ENCODE data around the gene ANAPC2.
A peak's percentile ranks its signal among the peaks of the same experiment; 100 is the strongest.

Gene ANAPC2

DNA sequence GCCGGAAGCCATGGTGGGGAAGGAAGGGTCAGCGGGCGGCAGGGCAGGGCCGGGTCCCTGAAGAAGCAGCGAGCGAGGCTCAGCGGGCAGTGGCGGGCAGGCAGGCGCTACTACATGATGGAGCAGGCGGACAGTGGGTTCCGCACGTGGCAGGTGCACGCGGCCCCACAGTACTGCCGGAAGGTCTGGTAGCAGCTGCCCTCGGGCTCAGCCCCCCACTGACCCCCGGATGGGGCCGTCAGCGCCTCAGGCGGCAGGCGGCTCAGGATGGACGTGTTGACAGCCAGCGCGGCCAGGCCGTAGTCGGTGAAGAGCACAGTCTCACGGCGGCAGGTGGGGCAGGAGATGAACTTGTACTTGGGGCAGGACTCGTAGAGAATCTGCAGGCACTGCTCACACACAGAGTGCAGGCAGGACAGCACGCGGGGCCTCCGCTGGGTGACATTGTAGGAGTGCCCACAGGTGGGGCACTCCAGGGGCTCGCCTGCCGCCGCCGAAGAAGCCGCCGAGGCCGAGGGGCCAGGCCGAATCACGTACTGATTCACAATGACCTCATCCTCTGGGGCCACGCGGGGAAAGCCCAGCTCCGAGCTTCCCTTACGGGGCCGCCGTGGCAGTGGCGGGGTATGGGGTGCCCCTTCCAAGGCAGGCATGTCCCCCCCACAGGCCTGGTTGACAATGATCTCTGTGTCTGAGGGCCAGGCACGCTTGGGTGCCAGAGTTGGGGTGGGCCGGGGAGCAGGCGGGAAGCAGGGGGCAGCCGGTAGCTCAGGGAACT is 32.1 kb upstream of the ANAPC2 start:
- H3K4me3 ChIP-seq (ENCODE audit: low read depth, low read length) = no peak overlapping the region
- in situ Hi-C loops (cut with HindIII; ENCODE audit: low pct_ligation_motif_present, low sequenced_read_pairs) = no loop called here
- TF ChIP-seq, protein P1, sequence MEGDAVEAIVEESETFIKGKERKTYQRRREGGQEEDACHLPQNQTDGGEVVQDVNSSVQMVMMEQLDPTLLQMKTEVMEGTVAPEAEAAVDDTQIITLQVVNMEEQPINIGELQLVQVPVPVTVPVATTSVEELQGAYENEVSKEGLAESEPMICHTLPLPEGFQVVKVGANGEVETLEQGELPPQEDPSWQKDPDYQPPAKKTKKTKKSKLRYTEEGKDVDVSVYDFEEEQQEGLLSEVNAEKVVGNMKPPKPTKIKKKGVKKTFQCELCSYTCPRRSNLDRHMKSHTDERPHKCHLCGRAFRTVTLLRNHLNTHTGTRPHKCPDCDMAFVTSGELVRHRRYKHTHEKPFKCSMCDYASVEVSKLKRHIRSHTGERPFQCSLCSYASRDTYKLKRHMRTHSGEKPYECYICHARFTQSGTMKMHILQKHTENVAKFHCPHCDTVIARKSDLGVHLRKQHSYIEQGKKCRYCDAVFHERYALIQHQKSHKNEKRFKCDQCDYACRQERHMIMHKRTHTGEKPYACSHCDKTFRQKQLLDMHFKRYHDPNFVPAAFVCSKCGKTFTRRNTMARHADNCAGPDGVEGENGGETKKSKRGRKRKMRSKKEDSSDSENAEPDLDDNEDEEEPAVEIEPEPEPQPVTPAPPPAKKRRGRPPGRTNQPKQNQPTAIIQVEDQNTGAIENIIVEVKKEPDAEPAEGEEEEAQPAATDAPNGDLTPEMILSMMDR (IDR thresholded peaks at IDR 0.05; ENCODE audit: low read depth, low read length, missing control alignments) = no peak

GRCh38 chr9:137219757-137220316 is 31.5 kb upstream of the ANAPC2 start:
- H3K36me3 ChIP-seq (replicated peaks) = peaks cover 2% of the 10 kb centered on the region

More for the DNA sequence above, 32.1 kb upstream of the ANAPC2 start:
- Histone ChIP-seq H3K36me3 (replicated peaks) (peaks cover 2% of the 10 kb centered on the region), H3K27me3 (replicated peaks) (no peaks in the 10 kb centered on the region), H3K27ac (no peak overlapping the region)
- no peak for DNase-seq

GRCh38 chr9:137218754-137219271 is 30.5 kb upstream of the ANAPC2 start:
- peak; percentile 67 for DNase-seq
- Histone ChIP-seq H3K27ac (no peak overlapping the region), H3K27me3 (replicated peaks) (no peaks in the 10 kb centered on the region), H3K4me3 (ENCODE audit: low read depth, low read length) (no peak overlapping the region), H3K36me3 (replicated peaks) (peaks cover 2% of the 10 kb centered on the region)
- in situ Hi-C loops (cut with HindIII; ENCODE audit: low pct_ligation_motif_present, low sequenced_read_pairs) = no loop called here
- TF ChIP-seq, protein P1 (IDR thresholded peaks at IDR 0.05; ENCODE audit: low read depth, low read length, missing control alignments) = no peak

More at GRCh38 chr9:137219757-137220316, 31.5 kb upstream of the ANAPC2 start:
- in situ Hi-C loops (cut with HindIII; ENCODE audit: low pct_ligation_motif_present, low sequenced_read_pairs) = no loop called here
- no peaks in the 10 kb centered on the region for H3K27me3 ChIP-seq (replicated peaks)
- H3K4me3 ChIP-seq (ENCODE audit: low read depth, low read length) = no peak overlapping the region
- H3K27ac ChIP-seq = no peak overlapping the region
- TF ChIP-seq, protein P1 (IDR thresholded peaks at IDR 0.05; ENCODE audit: low read depth, low read length, missing control alignments) = no peak
- DNase-seq = no peak

GRCh38 chr9:137218212-137218753 is 29.9 kb upstream of the ANAPC2 start:
- Histone ChIP-seq H3K36me3 (replicated peaks) (peaks cover 2% of the 10 kb centered on the region), H3K27me3 (replicated peaks) (no peaks in the 10 kb centered on the region), H3K4me3 (ENCODE audit: low read depth, low read length) (no peak overlapping the region), H3K27ac (no peak overlapping the region)
- in situ Hi-C loops (cut with HindIII; ENCODE audit: low pct_ligation_motif_present, low sequenced_read_pairs) = no loop called here
- DNase-seq = no peak
- TF ChIP-seq, protein P1 (IDR thresholded peaks at IDR 0.05; ENCODE audit: low read depth, low read length, missing control alignments) = no peak

- DNase-seq = no peak
- Histone ChIP-seq H3K27ac (no peak overlapping the region), H3K36me3 (replicated peaks) (peaks cover 2% of the 10 kb centered on the region), H3K4me3 (ENCODE audit: low read depth, low read length) (no peak overlapping the region), H3K27me3 (replicated peaks) (no peaks in the 10 kb centered on the region)
- TF ChIP-seq, protein P1 (IDR thresholded peaks at IDR 0.05; ENCODE audit: low read depth, low read length, missing control alignments) = no peak
- in situ Hi-C loops (cut with HindIII; ENCODE audit: low pct_ligation_motif_present, low sequenced_read_pairs) = no loop called here
These were observed 29.2 kb upstream of the ANAPC2 start for GRCh38 chr9:137217276-137218211.

All from brain microvascular endothelial cell (primary cell).